Measurements from ENCODE around the gene CRISP1. TPM values are rescaled to one million over a fixed set of nuclear protein-coding genes. Genes with fewer than 3 reads are reported as not detected.
"Not testable (repeated sequence)": the region's sequence is repeated elsewhere in the genome, so short reads cannot be mapped to it uniquely, and the experiment has no call there.

Gene CRISP1
- not detected for total RNA-seq

- H3K27ac Mint-ChIP-seq, result no peak within 1 kb of the TSS
- no peak for ATAC-seq
These were observed at the start of gene CRISP1 for GRCh38 chr6:49866485-49866943. Gene CRISP1 (minus strand): TSS chr6:49866535. CDS start chr6:49857400, 9,135 bp downstream.

GRCh38 chr6:49915035-49915434 lies 48.7 kb upstream of the CRISP1 start:
- H3K9me3 Mint-ChIP-seq, result peaks cover 12% of the 10 kb centered on the region
- H3K27ac Mint-ChIP-seq, result no peak overlapping the region
- no peak overlapping the region for H3K4me3 Mint-ChIP-seq
- no peaks in the 10 kb centered on the region for H3K27me3 Mint-ChIP-seq
- peaks cover 5% of the 10 kb centered on the region for H3K36me3 Mint-ChIP-seq
- ATAC-seq (no peak), DNase-seq (ENCODE audit: low spot score) (no peak)
- H3K4me1 Mint-ChIP-seq (ENCODE audit: low read depth in 2 of 2), result no peaks in the 10 kb centered on the region

More at GRCh38 chr6:49866485-49866943, at the start of gene CRISP1:
- DNase-seq (ENCODE audit: low spot score), result no peak
- Mint-ChIP-seq H3K4me1 (ENCODE audit: low read depth in 2 of 2) (no peaks in the 10 kb centered on the region), H3K4me3 (no peak within 1 kb of the TSS), H3K27me3 (no peaks in the 10 kb centered on the region), H3K9me3 (peaks cover 11% of the 10 kb centered on the region), H3K36me3 (peaks cover 4% of the 10 kb centered on the region)

- H3K4me1 Mint-ChIP-seq (ENCODE audit: low read depth in 2 of 2), result no peaks in the 10 kb centered on the region
- no peak overlapping the region for H3K27ac Mint-ChIP-seq
- H3K27me3 Mint-ChIP-seq, result no peaks in the 10 kb centered on the region
- ATAC-seq (no peak), DNase-seq (ENCODE audit: low spot score) (no peak)
- H3K4me3 Mint-ChIP-seq, result no peak overlapping the region
- H3K9me3 Mint-ChIP-seq, result peaks cover 8% of the 10 kb centered on the region
- peaks cover 5% of the 10 kb centered on the region for H3K36me3 Mint-ChIP-seq
These were observed 47.5 kb upstream of the CRISP1 start for GRCh38 chr6:49913636-49914375.

- Mint-ChIP-seq H3K4me1 (ENCODE audit: low read depth in 2 of 2) (no peaks in the 10 kb centered on the region), H3K9me3 (peaks cover 8% of the 10 kb centered on the region), H3K36me3 (peaks cover 5% of the 10 kb centered on the region), H3K27ac (no peak overlapping the region), H3K27me3 (no peaks in the 10 kb centered on the region), H3K4me3 (no peak overlapping the region)
- ATAC-seq (no peak), DNase-seq (ENCODE audit: low spot score) (no peak)
These were observed 45.9 kb upstream of the CRISP1 start for GRCh38 chr6:49912196-49912595.

GRCh38 chr6:49911252-49911651 lies 44.9 kb upstream of the CRISP1 start:
- H3K27me3 Mint-ChIP-seq, result no peaks in the 10 kb centered on the region
- ATAC-seq (no peak), DNase-seq (ENCODE audit: low spot score) (no peak)
- no peaks in the 10 kb centered on the region for H3K4me1 Mint-ChIP-seq (ENCODE audit: low read depth in 2 of 2)
- no peak overlapping the region for H3K27ac Mint-ChIP-seq
- no peak overlapping the region for H3K4me3 Mint-ChIP-seq
- H3K36me3 Mint-ChIP-seq, result peaks cover 5% of the 10 kb centered on the region
- H3K9me3 Mint-ChIP-seq, result peaks cover 3% of the 10 kb centered on the region

- ATAC-seq (no peak), DNase-seq (ENCODE audit: low spot score) (no peak)
- Mint-ChIP-seq H3K4me1 (ENCODE audit: low read depth in 2 of 2) (no peaks in the 10 kb centered on the region), H3K9me3 (peaks cover 3% of the 10 kb centered on the region), H3K4me3 (no peak overlapping the region), H3K27me3 (no peaks in the 10 kb centered on the region), H3K36me3 (peaks cover 5% of the 10 kb centered on the region), H3K27ac (no peak overlapping the region)
These were observed 43.2 kb upstream of the CRISP1 start for GRCh38 chr6:49909563-49909962.

- Mint-ChIP-seq H3K4me1 (ENCODE audit: low read depth in 2 of 2) (no peaks in the 10 kb centered on the region), H3K4me3 (no peak overlapping the region), H3K27me3 (no peaks in the 10 kb centered on the region), H3K9me3 (no peaks in the 10 kb centered on the region), H3K27ac (no peak overlapping the region), H3K36me3 (no peaks in the 10 kb centered on the region)
- ATAC-seq (no peak), DNase-seq (ENCODE audit: low spot score) (no peak)
These were observed 40.2 kb upstream of the CRISP1 start for GRCh38 chr6:49906526-49906925.

GRCh38 chr6:49905296-49905695 lies 39.0 kb upstream of the CRISP1 start:
- Mint-ChIP-seq H3K4me3 (no peak overlapping the region), H3K36me3 (no peaks in the 10 kb centered on the region), H3K27ac (no peak overlapping the region), H3K27me3 (no peaks in the 10 kb centered on the region), H3K4me1 (ENCODE audit: low read depth in 2 of 2) (no peaks in the 10 kb centered on the region), H3K9me3 (no peaks in the 10 kb centered on the region)
- no peak for ATAC-seq
- DNase-seq (ENCODE audit: low spot score), result no peak

- no peak overlapping the region for H3K27ac Mint-ChIP-seq
- H3K4me3 Mint-ChIP-seq, result no peak overlapping the region
- no peak for DNase-seq (ENCODE audit: low spot score)
- no peaks in the 10 kb centered on the region for H3K27me3 Mint-ChIP-seq
- ATAC-seq, result no peak
- H3K9me3 Mint-ChIP-seq, result no peaks in the 10 kb centered on the region
- no peaks in the 10 kb centered on the region for H3K4me1 Mint-ChIP-seq (ENCODE audit: low read depth in 2 of 2)
- no peaks in the 10 kb centered on the region for H3K36me3 Mint-ChIP-seq
These were observed 36.5 kb upstream of the CRISP1 start for GRCh38 chr6:49902856-49903255.

GRCh38 chr6:49898904-49899566 lies 32.7 kb upstream of the CRISP1 start:
- Mint-ChIP-seq H3K27me3 (no peaks in the 10 kb centered on the region), H3K27ac (no peak overlapping the region), H3K4me3 (no peak overlapping the region), H3K4me1 (ENCODE audit: low read depth in 2 of 2) (no peaks in the 10 kb centered on the region), H3K36me3 (no peaks in the 10 kb centered on the region), H3K9me3 (peaks cover 18% of the 10 kb centered on the region)
- ATAC-seq, result no peak
- DNase-seq (ENCODE audit: low spot score), result no peak

- ATAC-seq; H3K27ac Mint-ChIP-seq; H3K27me3 Mint-ChIP-seq; H3K36me3 Mint-ChIP-seq; DNase-seq (ENCODE audit: low spot score); H3K4me3 Mint-ChIP-seq; H3K4me1 Mint-ChIP-seq (ENCODE audit: low read depth in 2 of 2): not testable (repeated sequence)
- H3K9me3 Mint-ChIP-seq, result peaks cover 21% of the 10 kb centered on the region
These were observed 29.2 kb upstream of the CRISP1 start for GRCh38 chr6:49895553-49895952.

GRCh38 chr6:49892280-49892679 lies 25.9 kb upstream of the CRISP1 start:
- Mint-ChIP-seq H3K4me3 (no peak overlapping the region), H3K4me1 (ENCODE audit: low read depth in 2 of 2) (no peaks in the 10 kb centered on the region), H3K36me3 (peaks cover 9% of the 10 kb centered on the region), H3K9me3 (peaks cover 30% of the 10 kb centered on the region), H3K27ac (no peak overlapping the region), H3K27me3 (no peaks in the 10 kb centered on the region)
- no peak for ATAC-seq
- no peak for DNase-seq (ENCODE audit: low spot score)

- DNase-seq (ENCODE audit: low spot score) (no peak), ATAC-seq (no peak)
- H3K27ac Mint-ChIP-seq, result no peak overlapping the region
- peaks cover 9% of the 10 kb centered on the region for H3K36me3 Mint-ChIP-seq
- no peaks in the 10 kb centered on the region for H3K4me1 Mint-ChIP-seq (ENCODE audit: low read depth in 2 of 2)
- no peaks in the 10 kb centered on the region for H3K27me3 Mint-ChIP-seq
- H3K9me3 Mint-ChIP-seq, result peaks cover 26% of the 10 kb centered on the region
- H3K4me3 Mint-ChIP-seq, result no peak overlapping the region
These were observed 24.7 kb upstream of the CRISP1 start for GRCh38 chr6:49890988-49891387.

- peaks cover 21% of the 10 kb centered on the region for H3K36me3 Mint-ChIP-seq
- H3K27me3 Mint-ChIP-seq, result no peaks in the 10 kb centered on the region
- no peak overlapping the region for H3K27ac Mint-ChIP-seq
- no peaks in the 10 kb centered on the region for H3K4me1 Mint-ChIP-seq (ENCODE audit: low read depth in 2 of 2)
- ATAC-seq (no peak), DNase-seq (ENCODE audit: low spot score) (no peak)
- peaks cover 27% of the 10 kb centered on the region for H3K9me3 Mint-ChIP-seq
- no peak overlapping the region for H3K4me3 Mint-ChIP-seq
These were observed 22.6 kb upstream of the CRISP1 start for GRCh38 chr6:49888742-49889431.
